ENCODE data around the gene EDARADD.

DNA sequence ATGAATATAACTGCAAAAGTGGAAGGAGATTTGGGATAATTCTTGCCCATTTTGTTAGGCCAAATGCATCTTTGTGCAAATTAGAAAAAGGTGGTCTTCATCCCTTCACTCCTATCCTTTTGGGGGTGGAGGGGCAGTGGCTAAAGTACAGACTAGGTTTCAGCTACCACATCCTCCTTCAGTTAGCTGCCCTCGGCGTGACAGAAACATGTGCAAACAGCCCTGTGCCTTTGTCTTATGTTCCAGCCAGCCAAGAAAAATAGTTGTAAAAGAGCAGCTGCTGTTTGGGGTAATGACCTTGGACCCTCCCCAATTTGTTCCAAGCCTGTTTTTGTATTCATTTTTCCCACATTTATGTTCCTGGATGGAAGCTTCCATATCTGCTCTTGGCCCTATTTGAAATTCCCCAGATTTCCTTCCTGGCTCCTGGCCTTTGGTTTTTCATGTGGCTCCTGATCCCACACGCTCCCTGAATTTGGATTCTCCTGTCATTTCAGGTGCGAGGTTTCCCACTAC is 121.4 kb downstream of the EDARADD start:
- TF ChIP-seq, protein P1, sequence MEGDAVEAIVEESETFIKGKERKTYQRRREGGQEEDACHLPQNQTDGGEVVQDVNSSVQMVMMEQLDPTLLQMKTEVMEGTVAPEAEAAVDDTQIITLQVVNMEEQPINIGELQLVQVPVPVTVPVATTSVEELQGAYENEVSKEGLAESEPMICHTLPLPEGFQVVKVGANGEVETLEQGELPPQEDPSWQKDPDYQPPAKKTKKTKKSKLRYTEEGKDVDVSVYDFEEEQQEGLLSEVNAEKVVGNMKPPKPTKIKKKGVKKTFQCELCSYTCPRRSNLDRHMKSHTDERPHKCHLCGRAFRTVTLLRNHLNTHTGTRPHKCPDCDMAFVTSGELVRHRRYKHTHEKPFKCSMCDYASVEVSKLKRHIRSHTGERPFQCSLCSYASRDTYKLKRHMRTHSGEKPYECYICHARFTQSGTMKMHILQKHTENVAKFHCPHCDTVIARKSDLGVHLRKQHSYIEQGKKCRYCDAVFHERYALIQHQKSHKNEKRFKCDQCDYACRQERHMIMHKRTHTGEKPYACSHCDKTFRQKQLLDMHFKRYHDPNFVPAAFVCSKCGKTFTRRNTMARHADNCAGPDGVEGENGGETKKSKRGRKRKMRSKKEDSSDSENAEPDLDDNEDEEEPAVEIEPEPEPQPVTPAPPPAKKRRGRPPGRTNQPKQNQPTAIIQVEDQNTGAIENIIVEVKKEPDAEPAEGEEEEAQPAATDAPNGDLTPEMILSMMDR (IDR thresholded peaks at IDR 0.05): no peak
- no peak for TF ChIP-seq POLR2A (IDR thresholded peaks at IDR 0.05)
